SK-N-SH (cell line): ENCODE results near the gene CANT1. TPM values are rescaled to one million over a fixed set of nuclear protein-coding genes. Genes with fewer than 3 reads are reported as not detected.

Source experiments
- CTCF ChIA-PET: fragments of 300-600, 350-600 bp; formaldehyde crosslinking; extraction: SDS; loops from one replicate; lab custom pipeline; 2021; lab: Yijun Ruan, JAX
- POLR2A ChIA-PET: fragments of 350-600 bp; sonication (Branson Sonifier 250); formaldehyde crosslinking; extraction: SDS; loops from one replicate; lab custom pipeline; 2020; ENCODE audit warnings: antibody characterized with exemption, inconsistent platforms; lab: Yijun Ruan, JAX
- DNase-seq: peaks from one replicate; pipeline ENCODE4 v3.0.0; 2012
- H2AFZ ChIP-seq: fragments of 200-600 bp; sonication (generic); 2 replicates; pipeline ENCODE4 v1.8.1; 2016; ENCODE audit warnings: antibody characterized with exemption, mild to moderate bottlenecking, low read depth
- H3F3A ChIP-seq: fragments of 200-600 bp; sonication (generic); replicated peaks from 2 replicates; pipeline ENCODE3; 2016; ENCODE audit warnings: antibody characterized with exemption, mild to moderate bottlenecking; ENCODE audit not compliant: insufficient read depth
- H3K27ac ChIP-seq, 2 experiments: fragments of 200-500 bp in 1 of 2; fragments of 200-600 bp in 1 of 2; sonication (Bioruptor generic) in 1 of 2; sonication (generic), shearing (Covaris generic) in 1 of 2; 2 replicates each; pipeline versions ENCODE4 v1.5.1 to v1.6.1; 2014 to 2016; ENCODE audit warnings: low read depth in 2 of 2, inconsistent platforms in 1 of 2, low read length in 1 of 2, mild to moderate bottlenecking in 1 of 2, mixed read lengths in 1 of 2
- H3K27me3 ChIP-seq: fragments of 200-600 bp; sonication (generic), shearing (Covaris generic); 2 replicates; pipeline ENCODE4 v1.6.1; 2016; ENCODE audit warnings: mixed run types; ENCODE audit not compliant: insufficient read depth
- H3K36me3 ChIP-seq, 2 experiments: fragments of 200-500 bp in 1 of 2; fragments of 200-600 bp in 1 of 2; sonication (Bioruptor generic) in 1 of 2; sonication (generic) in 1 of 2; replicated peaks in 1 of 2; 2 replicates each; pipeline versions ENCODE3 to v1.5.1; 2014 to 2016; ENCODE audit warnings: low read length in 1 of 2, mild to moderate bottlenecking in 1 of 2; ENCODE audit not compliant: insufficient read depth in 2 of 2, control insufficient read depth in 1 of 2
- H3K4me1 ChIP-seq, 2 experiments: fragments of 200-500 bp in 1 of 2; fragments of 200-600 bp in 1 of 2; sonication (Bioruptor generic) in 1 of 2; sonication (generic), shearing (Covaris generic) in 1 of 2; 2 replicates each; pipeline versions ENCODE4 v1.5.1 to v1.6.1; 2014 to 2016; ENCODE audit warnings: low read depth in 1 of 2, low read length in 1 of 2, mixed run types in 1 of 2; ENCODE audit not compliant: insufficient read depth in 2 of 2, control insufficient read depth in 1 of 2
- H3K4me2 ChIP-seq: fragments of 200-600 bp; sonication (generic), shearing (Covaris generic); 2 replicates; pipeline ENCODE4 v1.6.1; 2017; ENCODE audit warnings: mixed run types
- H3K4me3 ChIP-seq, 2 experiments: fragments of 200-500 bp in 1 of 2; fragments of 200-600 bp in 1 of 2; sonication (Bioruptor generic) in 1 of 2; sonication (generic), shearing (Covaris generic) in 1 of 2; 2 replicates each; pipeline versions ENCODE4 v1.5.1 to v1.8.1; 2014 to 2016; ENCODE audit warnings: low read depth in 2 of 2, inconsistent platforms in 1 of 2, low read length in 1 of 2, mild to moderate bottlenecking in 1 of 2, mixed read lengths in 1 of 2, moderate library complexity in 1 of 2
- H3K79me2 ChIP-seq: fragments of 200-600 bp; sonication (generic); 2 replicates; pipeline ENCODE4 v1.8.1; 2017; ENCODE audit warnings: mild to moderate bottlenecking; ENCODE audit not compliant: insufficient read depth
- H3K9ac ChIP-seq: fragments of 200-600 bp; sonication (generic); 2 replicates; pipeline ENCODE4 v1.6.1; 2017; ENCODE audit warnings: mixed run types
- H3K9me2 ChIP-seq: fragments of 200-600 bp; sonication (generic); 2 replicates; pipeline ENCODE4 v1.6.1; 2017; ENCODE audit warnings: mixed run types
- H3K9me3 ChIP-seq: fragments of 200-600 bp; sonication (generic); 2 replicates; pipeline ENCODE4 v1.6.1; 2017; ENCODE audit warnings: mixed run types, mild to moderate bottlenecking, moderate library complexity
- H4K20me1 ChIP-seq: fragments of 200-600 bp; sonication (generic); 2 replicates; pipeline ENCODE4 v1.6.1; 2017; ENCODE audit warnings: mild to moderate bottlenecking, mixed run types; ENCODE audit not compliant: insufficient read depth
- EP300 ChIP-seq, 2 experiments: IDR thresholded peaks; 2 replicates each; pipeline versions ENCODE4 v1.4.0 to v1.6.1; 2012; ENCODE audit warnings: borderline replicate concordance in 1 of 2, low read depth in 1 of 2, low read length in 1 of 2
- FOSL2 ChIP-seq: IDR thresholded peaks from 2 replicates; pipeline ENCODE4 v1.4.0; 2012; ENCODE audit warnings: low read depth, mild to moderate bottlenecking, moderate library complexity, borderline replicate concordance
- FOXJ3 ChIP-seq: sonication (generic); formaldehyde crosslinking; IDR thresholded peaks from 2 replicates; pipeline ENCODE4 v1.5.1; 2020; ENCODE audit warnings: mild to moderate bottlenecking, missing genetic modification reagents
- FOXM1 ChIP-seq: IDR thresholded peaks from 2 replicates; pipeline ENCODE4 v1.4.0; 2012; ENCODE audit warnings: low read depth, mild to moderate bottlenecking
- GABPA ChIP-seq: IDR thresholded peaks from 2 replicates; pipeline ENCODE4 v1.4.0; 2012; ENCODE audit warnings: low read depth, mild to moderate bottlenecking
- GATA2 ChIP-seq: sonication (generic); formaldehyde crosslinking; IDR thresholded peaks from 2 replicates; pipeline ENCODE4 v1.5.0; 2020; ENCODE audit warnings: mild to moderate bottlenecking, missing genetic modification reagents
- JUND ChIP-seq: IDR thresholded peaks from 2 replicates; pipeline ENCODE4 v1.4.0; 2012
- MEF2A ChIP-seq: IDR thresholded peaks from 2 replicates; pipeline ENCODE4 v1.4.0; 2012; ENCODE audit warnings: low read depth, borderline replicate concordance
- NFIC ChIP-seq: IDR thresholded peaks from 2 replicates; pipeline ENCODE4 v1.4.0; 2012; ENCODE audit warnings: borderline replicate concordance
- NRF1 ChIP-seq: IDR thresholded peaks from 2 replicates; pipeline ENCODE4 v1.6.1; 2012; ENCODE audit warnings: low read depth, mild to moderate bottlenecking, low read length
- POLR2AphosphoS5 ChIP-seq: IDR thresholded peaks from 2 replicates; pipeline ENCODE4 v1.6.1; 2012; ENCODE audit warnings: low read depth, low read length
- RCOR1 ChIP-seq: fragments of 150-350 bp; IDR thresholded peaks from 2 replicates; pipeline ENCODE4 v1.6.1; 2017; ENCODE audit warnings: antibody characterized with exemption, low read length
- RFX5 ChIP-seq: IDR thresholded peaks from 2 replicates; pipeline ENCODE4 v1.6.1; 2012; ENCODE audit warnings: mild to moderate bottlenecking, improper control_type of control experiment, low read length
- SIN3A ChIP-seq: IDR thresholded peaks from 2 replicates; pipeline ENCODE4 v1.6.1; 2012; ENCODE audit warnings: low read depth, mild to moderate bottlenecking, low read length, moderate library complexity, borderline replicate concordance
- TCF12 ChIP-seq: IDR thresholded peaks from 2 replicates; pipeline ENCODE4 v1.4.0; 2012
- TEAD4 ChIP-seq: IDR thresholded peaks from 2 replicates; pipeline ENCODE4 v1.4.0; 2012; ENCODE audit warnings: mild to moderate bottlenecking, borderline replicate concordance; ENCODE audit not compliant: insufficient read depth
- WGBS: methylation state at CpG from one replicate; pipeline ENCODE4 v1.1.6; 2017; ENCODE audit warnings: low lambda C conversion rate; 5-methylcytosine and 5-hydroxymethylcytosine counted together
- polyA plus RNA-seq, 3 experiments: library from polyadenylated mRNA; depleted of rRNA; stranded (reverse); fragments of >200 nt; gene quantifications; 2 replicates each; pipeline ENCODE4 v1.2.3, GENCODE V29; 2012
- TF ChIP-seq, protein P1 (sequence below): fragments of 200-600 bp; sonication (generic); IDR thresholded peaks from 2 replicates; pipeline ENCODE4 v1.6.1; 2017; ENCODE audit warnings: antibody characterized with exemption, mild to moderate bottlenecking, moderate library complexity
- TF ChIP-seq, protein P2 (sequence below): IDR thresholded peaks from 2 replicates; pipeline ENCODE4 v1.4.0; 2012; ENCODE audit warnings: low read depth
- TF ChIP-seq, protein P3 (sequence below): IDR thresholded peaks from 2 replicates; pipeline ENCODE4 v1.6.1; 2012; ENCODE audit warnings: mild to moderate bottlenecking, low read depth, low read length, moderate library complexity

The CANT1 gene
- polyA plus RNA-seq, 1 of the 3 experiments (the other 2 are of a cell fraction): 87.4 TPM

- H3K4me3 ChIP-seq: no peak overlapping the region
- 93% methylated on average over 13 of the region's 14 CpGs for WGBS
- H4K20me1 ChIP-seq: no peaks in the 10 kb centered on the region
- no peaks in the 10 kb centered on the region for H3K27me3 ChIP-seq
- no peak for TF ChIP-seq RFX5
- TF ChIP-seq TEAD4: no peak
- no peak for TF ChIP-seq GATA2 (CRISPR knock-in tag)
- TF ChIP-seq POLR2AphosphoS5: no peak
- TF ChIP-seq, protein P1, sequence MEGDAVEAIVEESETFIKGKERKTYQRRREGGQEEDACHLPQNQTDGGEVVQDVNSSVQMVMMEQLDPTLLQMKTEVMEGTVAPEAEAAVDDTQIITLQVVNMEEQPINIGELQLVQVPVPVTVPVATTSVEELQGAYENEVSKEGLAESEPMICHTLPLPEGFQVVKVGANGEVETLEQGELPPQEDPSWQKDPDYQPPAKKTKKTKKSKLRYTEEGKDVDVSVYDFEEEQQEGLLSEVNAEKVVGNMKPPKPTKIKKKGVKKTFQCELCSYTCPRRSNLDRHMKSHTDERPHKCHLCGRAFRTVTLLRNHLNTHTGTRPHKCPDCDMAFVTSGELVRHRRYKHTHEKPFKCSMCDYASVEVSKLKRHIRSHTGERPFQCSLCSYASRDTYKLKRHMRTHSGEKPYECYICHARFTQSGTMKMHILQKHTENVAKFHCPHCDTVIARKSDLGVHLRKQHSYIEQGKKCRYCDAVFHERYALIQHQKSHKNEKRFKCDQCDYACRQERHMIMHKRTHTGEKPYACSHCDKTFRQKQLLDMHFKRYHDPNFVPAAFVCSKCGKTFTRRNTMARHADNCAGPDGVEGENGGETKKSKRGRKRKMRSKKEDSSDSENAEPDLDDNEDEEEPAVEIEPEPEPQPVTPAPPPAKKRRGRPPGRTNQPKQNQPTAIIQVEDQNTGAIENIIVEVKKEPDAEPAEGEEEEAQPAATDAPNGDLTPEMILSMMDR: no peak
- TF ChIP-seq, protein P2, sequence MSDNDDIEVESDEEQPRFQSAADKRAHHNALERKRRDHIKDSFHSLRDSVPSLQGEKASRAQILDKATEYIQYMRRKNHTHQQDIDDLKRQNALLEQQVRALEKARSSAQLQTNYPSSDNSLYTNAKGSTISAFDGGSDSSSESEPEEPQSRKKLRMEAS: no peak
- TF ChIP-seq, protein P3, sequence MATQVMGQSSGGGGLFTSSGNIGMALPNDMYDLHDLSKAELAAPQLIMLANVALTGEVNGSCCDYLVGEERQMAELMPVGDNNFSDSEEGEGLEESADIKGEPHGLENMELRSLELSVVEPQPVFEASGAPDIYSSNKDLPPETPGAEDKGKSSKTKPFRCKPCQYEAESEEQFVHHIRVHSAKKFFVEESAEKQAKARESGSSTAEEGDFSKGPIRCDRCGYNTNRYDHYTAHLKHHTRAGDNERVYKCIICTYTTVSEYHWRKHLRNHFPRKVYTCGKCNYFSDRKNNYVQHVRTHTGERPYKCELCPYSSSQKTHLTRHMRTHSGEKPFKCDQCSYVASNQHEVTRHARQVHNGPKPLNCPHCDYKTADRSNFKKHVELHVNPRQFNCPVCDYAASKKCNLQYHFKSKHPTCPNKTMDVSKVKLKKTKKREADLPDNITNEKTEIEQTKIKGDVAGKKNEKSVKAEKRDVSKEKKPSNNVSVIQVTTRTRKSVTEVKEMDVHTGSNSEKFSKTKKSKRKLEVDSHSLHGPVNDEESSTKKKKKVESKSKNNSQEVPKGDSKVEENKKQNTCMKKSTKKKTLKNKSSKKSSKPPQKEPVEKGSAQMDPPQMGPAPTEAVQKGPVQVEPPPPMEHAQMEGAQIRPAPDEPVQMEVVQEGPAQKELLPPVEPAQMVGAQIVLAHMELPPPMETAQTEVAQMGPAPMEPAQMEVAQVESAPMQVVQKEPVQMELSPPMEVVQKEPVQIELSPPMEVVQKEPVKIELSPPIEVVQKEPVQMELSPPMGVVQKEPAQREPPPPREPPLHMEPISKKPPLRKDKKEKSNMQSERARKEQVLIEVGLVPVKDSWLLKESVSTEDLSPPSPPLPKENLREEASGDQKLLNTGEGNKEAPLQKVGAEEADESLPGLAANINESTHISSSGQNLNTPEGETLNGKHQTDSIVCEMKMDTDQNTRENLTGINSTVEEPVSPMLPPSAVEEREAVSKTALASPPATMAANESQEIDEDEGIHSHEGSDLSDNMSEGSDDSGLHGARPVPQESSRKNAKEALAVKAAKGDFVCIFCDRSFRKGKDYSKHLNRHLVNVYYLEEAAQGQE: no peak
- no peak for TF ChIP-seq FOXJ3 (CRISPR knock-in tag)
- no peak for TF ChIP-seq EP300 (IDR thresholded peaks at IDR 0.05; ENCODE audit: borderline replicate concordance in 1 of 2, low read depth in 1 of 2, low read length in 1 of 2)
- no peak for TF ChIP-seq FOSL2
- TF ChIP-seq MEF2A: no peak
- TF ChIP-seq SIN3A: no peak
- TF ChIP-seq JUND: no peak
- TF ChIP-seq NRF1: no peak
- TF ChIP-seq RCOR1: no peak
- TF ChIP-seq GABPA: no peak
- TF ChIP-seq NFIC: no peak
- no peak for TF ChIP-seq TCF12
- no peak for TF ChIP-seq FOXM1
- no peaks in the 10 kb centered on the region for H3K36me3 ChIP-seq
- no peaks in the 10 kb centered on the region for H3K79me2 ChIP-seq
- ChIA-PET POLR2A (interaction anchor here (1.4 kb wide), 2 partner anchors 12 kb away, joined by 3 to 4 read pairs; no protein-coding TSS in a partner anchor), CTCF (interaction anchor here (0.7 to 18.4 kb wide), 7 partner anchors 11 to 89 kb away, joined by 3 to 194 read pairs (median 5); partner anchors contain the start of gene LGALS3BP)
- H3F3A ChIP-seq: peaks cover 4% of the 10 kb centered on the region
- H3K4me2 ChIP-seq: no peak overlapping the region
- H3K9me3 ChIP-seq: no peaks in the 10 kb centered on the region
- DNase-seq: no peak
- H3K9me2 ChIP-seq: no peaks in the 10 kb centered on the region
- H2AFZ ChIP-seq: no peak overlapping the region
- no peak overlapping the region for H3K27ac ChIP-seq
- H3K4me1 ChIP-seq: peaks cover 8 to 15% of the 10 kb centered on the region in 2 experiments; a peak in 2 of 4 replicates
- H3K9ac ChIP-seq: no peak overlapping the region
Observed at GRCh38 chr17:78954684-78955083, 54.9 kb downstream of the CANT1 start.
